ENCODE results near the gene CDH4.

The CDH4 gene

GRCh38 chr20:61692479-61692878, 440.4 kb downstream of the CDH4 start:
- TF ChIP-seq TAF1 (IDR thresholded peaks at IDR 0.05; ENCODE audit: borderline replicate concordance, insufficient read depth, low read length) (no peak), SIN3A (IDR thresholded peaks at IDR 0.05; ENCODE audit: borderline replicate concordance, insufficient read depth, low read length) (no peak), REST (IDR thresholded peaks at IDR 0.05; ENCODE audit: insufficient read depth in 1 of 2, low read depth in 2 of 2, low read length in 2 of 2) (no peak), POLR2AphosphoS5 (IDR thresholded peaks at IDR 0.05; ENCODE audit: low read depth, low read length) (no peak), FOXP2 (optimal IDR thresholded peaks at IDR 0.05; ENCODE audit: borderline replicate concordance, extremely low read depth, extremely low read length, insufficient read depth) (no peak)

GRCh38 chr20:61693055-61693600, 441.1 kb downstream of the CDH4 start:
- TF ChIP-seq REST (IDR thresholded peaks at IDR 0.05; ENCODE audit: insufficient read depth in 1 of 2, low read depth in 2 of 2, low read length in 2 of 2) (no peak), POLR2AphosphoS5 (IDR thresholded peaks at IDR 0.05; ENCODE audit: low read depth, low read length) (no peak), FOXP2 (optimal IDR thresholded peaks at IDR 0.05; ENCODE audit: borderline replicate concordance, extremely low read depth, extremely low read length, insufficient read depth) (no peak)

GRCh38 chr20:61694682-61695081, 442.6 kb downstream of the CDH4 start:
- TF ChIP-seq TAF1 (IDR thresholded peaks at IDR 0.05; ENCODE audit: borderline replicate concordance, insufficient read depth, low read length) = no peak
- TF ChIP-seq FOXP2 (optimal IDR thresholded peaks at IDR 0.05; ENCODE audit: borderline replicate concordance, extremely low read depth, extremely low read length, insufficient read depth) = no peak
- no peak for TF ChIP-seq SIN3A (IDR thresholded peaks at IDR 0.05; ENCODE audit: borderline replicate concordance, insufficient read depth, low read length)
- no peak for TF ChIP-seq REST (IDR thresholded peaks at IDR 0.05; ENCODE audit: insufficient read depth in 1 of 2, low read depth in 2 of 2, low read length in 2 of 2)
- TF ChIP-seq POLR2AphosphoS5 (IDR thresholded peaks at IDR 0.05; ENCODE audit: low read depth, low read length) = no peak

- TF ChIP-seq POLR2AphosphoS5 (IDR thresholded peaks at IDR 0.05; ENCODE audit: low read depth, low read length) (no peak), SIN3A (IDR thresholded peaks at IDR 0.05; ENCODE audit: borderline replicate concordance, insufficient read depth, low read length) (no peak), TAF1 (IDR thresholded peaks at IDR 0.05; ENCODE audit: borderline replicate concordance, insufficient read depth, low read length) (no peak)
These were observed 443.7 kb downstream of the CDH4 start for GRCh38 chr20:61695741-61696140.

- no peak for TF ChIP-seq TAF1 (IDR thresholded peaks at IDR 0.05; ENCODE audit: borderline replicate concordance, insufficient read depth, low read length)
- TF ChIP-seq SIN3A (IDR thresholded peaks at IDR 0.05; ENCODE audit: borderline replicate concordance, insufficient read depth, low read length) = no peak
- TF ChIP-seq FOXP2 (optimal IDR thresholded peaks at IDR 0.05; ENCODE audit: borderline replicate concordance, extremely low read depth, extremely low read length, insufficient read depth) = no peak
- TF ChIP-seq POLR2AphosphoS5 (IDR thresholded peaks at IDR 0.05; ENCODE audit: low read depth, low read length) = no peak
- TF ChIP-seq REST (IDR thresholded peaks at IDR 0.05; ENCODE audit: insufficient read depth in 1 of 2, low read depth in 2 of 2, low read length in 2 of 2) = no peak
These were observed 444.2 kb downstream of the CDH4 start for GRCh38 chr20:61696181-61696735.

Measured in PFSK-1 (cell line).